Endometrial microvascular endothelial cells (primary cell): ENCODE data around the gene FERD3L. TPM values are rescaled to one million over a fixed set of nuclear protein-coding genes. Genes with fewer than 3 reads are reported as not detected.

Experiments used
- in situ Hi-C: cut with HindIII; loops from 2 replicates; pipeline ENCODE4 v1.10.0; 2017; ENCODE audit warnings: low sequenced_read_pairs, low pct_unique_long_range_greater_than_20kb; ENCODE audit errors: inconsistent ontology term
- total RNA-seq: library from RNA; depleted of rRNA; stranded (reverse); fragments of >200 nt; gene quantifications from one replicate; pipeline ENCODE4 v1.2.3, GENCODE V29; 2015; ENCODE audit errors: inconsistent ontology term

The FERD3L gene
- total RNA-seq, 1 donor from 2014 or later = not detected

GRCh38 chr7:19105546-19105945 is 39.7 kb downstream of the FERD3L start:
- in situ Hi-C loops = no loop called here

GRCh38 chr7:19104811-19105210 is 40.4 kb downstream of the FERD3L start:
- in situ Hi-C loops = no loop called here

GRCh38 chr7:19102884-19103283 is 42.3 kb downstream of the FERD3L start:
- in situ Hi-C loops = no loop called here

- in situ Hi-C loops = no loop called here
Measured at GRCh38 chr7:19101909-19102308, 43.3 kb downstream of the FERD3L start.

- in situ Hi-C loops = no loop called here
Measured at GRCh38 chr7:19101472-19101871, 43.7 kb downstream of the FERD3L start.

- in situ Hi-C loops = no loop called here
Measured at GRCh38 chr7:19099924-19100323, 45.3 kb downstream of the FERD3L start.

- in situ Hi-C loops = no loop called here
Measured at GRCh38 chr7:19099194-19099593, 46.0 kb downstream of the FERD3L start.

GRCh38 chr7:19098510-19098909 is 46.7 kb downstream of the FERD3L start:
- in situ Hi-C loops = no loop called here

GRCh38 chr7:19097165-19098055 is 47.8 kb downstream of the FERD3L start:
- in situ Hi-C loops = no loop called here

- in situ Hi-C loops = no loop called here
Measured at GRCh38 chr7:19095353-19095860, 49.8 kb downstream of the FERD3L start.

Other genes starting within 250 kb of the FERD3L start
- gene TWIST1, start 27.8 kb downstream of the FERD3L start, total RNA-seq = not detected